ENCODE results near the gene PKDREJ.

GRCh38 chr22:46290121-46290842, 27.1 kb upstream of the PKDREJ start:
- TF ChIP-seq SP1 (IDR thresholded peaks at IDR 0.05) (no peak), ARNT (IDR thresholded peaks at IDR 0.05) (no peak), TARDBP (IDR thresholded peaks at IDR 0.05) (no peak), L3MBTL2 (conservative IDR thresholded peaks at IDR 0.05) (no peak), HDGF (IDR thresholded peaks at IDR 0.05; ENCODE audit: borderline replicate concordance) (no peak), FOXK2 (IDR thresholded peaks at IDR 0.05) (no peak), CTBP1 (IDR thresholded peaks at IDR 0.05; ENCODE audit: borderline replicate concordance) (no peak), BHLHE40 (IDR thresholded peaks at IDR 0.05; ENCODE audit: borderline replicate concordance) (no peak), SUZ12 (IDR thresholded peaks at IDR 0.05) (no peak), PKNOX1 (IDR thresholded peaks at IDR 0.05) (no peak), FOXM1 (IDR thresholded peaks at IDR 0.05; ENCODE audit: borderline replicate concordance) (no peak), FOXA1 (IDR thresholded peaks at IDR 0.05) (no peak), NFRKB (IDR thresholded peaks at IDR 0.05) (no peak), ZNF384 (IDR thresholded peaks at IDR 0.05) (no peak)

Measured in HEK293T (cell line).